Astrocyte of the cerebellum (primary cell): ENCODE data around the gene NCOA5.
A peak's percentile ranks its signal among the peaks of the same experiment; 100 is the strongest.

ENCODE experiments used
- DNase-seq: peaks from one replicate; pipeline ENCODE4 v3.0.0-alpha.2; 2011; ENCODE audit warnings: low read depth
- H3K4me3 ChIP-seq: 2 replicates; pipeline ENCODE4 v1.5.1; 2011; ENCODE audit warnings: mild to moderate bottlenecking, low read depth, low read length, moderate library complexity
- CTCF ChIP-seq: IDR thresholded peaks from 2 replicates; pipeline ENCODE4 v1.5.1; 2012; ENCODE audit warnings: low read length, low read depth, moderate library complexity, mild to moderate bottlenecking; ENCODE audit errors: missing control alignments
- in situ Hi-C: cut with HindIII; loops from 2 replicates; pipeline ENCODE4 v1.10.0; 2017; ENCODE audit warnings: low sequenced_read_pairs

NCOA5 gene

GRCh38 chr20:46119547-46119946 is 29.8 kb upstream of the NCOA5 start:
- no peak for DNase-seq
- no peak for TF ChIP-seq CTCF
- in situ Hi-C loops, result no loop called here
- no peak overlapping the region for H3K4me3 ChIP-seq

DNA sequence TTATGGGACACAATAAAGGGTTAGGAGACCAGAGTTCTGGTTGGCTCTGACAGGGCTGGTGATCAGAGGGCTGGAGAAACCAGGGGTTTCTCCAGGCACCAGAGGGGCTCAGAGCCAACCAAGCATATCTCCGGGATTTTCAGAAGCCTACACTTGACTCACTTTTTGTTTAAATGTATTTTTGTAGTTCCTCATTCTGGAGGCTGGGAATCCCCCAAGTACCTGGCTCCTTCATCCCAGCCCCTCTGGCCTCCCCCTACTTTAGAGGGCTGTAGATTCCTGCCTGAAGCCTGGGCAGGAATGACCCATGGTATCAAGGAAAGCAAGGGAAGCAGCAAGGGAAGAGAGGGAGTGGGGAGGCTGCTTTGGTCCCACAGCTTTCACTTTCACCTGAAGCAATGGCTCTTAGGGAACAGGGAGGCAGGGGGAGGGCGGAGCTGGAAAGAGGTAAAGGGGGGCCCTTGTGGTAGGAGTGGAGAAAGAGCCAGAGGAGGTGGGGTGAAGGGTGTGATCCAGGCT is 29.3 kb upstream of the NCOA5 start:
- H3K4me3 ChIP-seq, result peak overlapping the region; percentile 43
- no peak for DNase-seq
- in situ Hi-C loops, result no loop called here
- TF ChIP-seq CTCF, result no peak

DNA sequence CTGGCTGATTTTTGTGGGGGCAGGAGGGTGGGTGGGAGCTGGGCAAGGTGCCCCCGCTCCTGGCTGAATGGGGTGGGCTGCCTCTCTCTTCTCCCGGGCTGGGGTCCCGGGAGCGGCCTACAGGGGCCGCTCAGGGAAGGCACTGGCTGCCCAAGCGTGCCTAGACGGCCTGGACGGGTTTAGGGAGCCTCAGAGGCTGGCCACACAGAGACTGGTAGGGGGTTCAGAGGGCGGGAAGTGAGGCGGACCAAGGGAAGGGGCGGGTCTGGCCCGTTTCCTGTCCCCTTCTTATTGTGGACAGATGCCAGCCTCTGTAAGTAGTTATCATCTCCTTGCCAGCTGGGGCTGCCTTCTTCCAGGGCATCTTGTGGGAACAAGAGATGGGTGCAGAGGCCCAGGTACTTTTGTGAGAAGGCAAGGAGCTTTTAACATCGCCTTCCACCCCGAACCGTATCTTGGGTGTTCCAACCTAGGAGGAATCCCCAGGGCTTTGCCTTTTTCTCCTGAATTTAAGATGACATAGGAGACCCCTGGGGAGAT is 28.8 kb upstream of the NCOA5 start:
- in situ Hi-C loops, result no loop called here
- no peak for DNase-seq
- H3K4me3 ChIP-seq, result peak overlapping the region; percentile 43
- no peak for TF ChIP-seq CTCF

DNA sequence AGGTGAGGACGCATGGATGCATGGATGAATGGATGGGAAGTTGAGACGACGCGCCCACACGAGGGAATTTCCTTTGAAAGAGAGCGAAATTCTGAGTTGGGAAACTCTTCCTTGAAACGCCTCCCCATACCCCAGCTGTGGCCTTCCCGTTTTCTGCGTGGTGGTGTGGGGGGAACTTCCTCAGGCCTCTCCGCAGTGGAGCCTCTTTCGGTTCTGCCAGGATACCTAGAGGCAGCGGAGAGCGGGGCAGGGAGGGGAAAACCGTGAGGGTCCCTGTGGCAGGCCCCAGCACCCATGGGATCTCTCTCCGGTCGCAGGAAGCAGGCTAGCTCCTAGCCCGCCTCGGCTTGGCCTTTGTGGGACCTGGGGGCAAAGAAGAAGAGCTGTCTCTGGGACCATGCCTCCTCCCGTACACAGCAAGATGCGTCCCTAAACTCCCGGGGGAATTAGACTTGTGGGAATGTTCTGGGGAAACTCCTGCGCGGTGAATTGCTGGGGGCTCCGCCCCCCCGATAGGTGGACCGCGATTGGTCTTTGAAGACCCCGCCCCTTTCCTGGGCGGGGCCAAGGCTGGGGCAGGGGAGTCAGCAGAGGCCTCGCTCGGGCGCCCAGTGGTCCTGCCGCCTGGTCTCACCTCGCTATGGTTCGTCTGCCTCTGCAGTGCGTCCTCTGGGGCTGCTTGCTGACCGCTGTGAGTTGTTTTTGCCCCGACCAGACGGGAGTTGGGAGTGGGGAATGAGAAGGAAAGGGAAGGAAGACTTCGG is 28.1 kb upstream of the NCOA5 start, which contains the start of gene CD40:
CD40 (plus strand) TSS at position 611 of the 764 bp plus-strand sequence; CDS start at position 641, 30 bp downstream.
- DNase-seq, result peak; percentile 11
- TF ChIP-seq CTCF, result no peak
- peak within 1 kb of the TSS; percentile 43 for H3K4me3 ChIP-seq
- in situ Hi-C loops, result no loop called here

DNA sequence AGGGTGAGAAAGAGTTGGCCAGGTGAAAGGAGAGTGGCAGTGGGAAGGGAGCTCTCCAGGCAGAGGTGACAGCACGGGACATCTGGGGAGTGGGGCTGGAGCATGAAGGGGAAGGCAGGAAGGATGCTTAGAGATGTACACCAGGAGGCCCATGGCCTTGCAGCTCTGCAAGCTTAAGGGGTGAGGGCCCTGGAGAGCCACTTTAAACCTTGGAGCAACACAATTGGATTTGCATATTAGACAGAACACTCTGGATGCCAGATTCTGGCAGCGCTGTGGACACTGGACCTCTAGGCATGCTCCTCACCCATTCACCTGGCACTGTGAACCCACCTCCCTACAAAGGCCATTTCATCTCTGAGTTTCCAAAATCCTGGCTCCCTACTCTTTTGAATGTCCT is 24.7 kb upstream of the NCOA5 start:
- no peak overlapping the region for H3K4me3 ChIP-seq
- no peak for TF ChIP-seq CTCF
- no peak for DNase-seq
- in situ Hi-C loops, result no loop called here

DNA sequence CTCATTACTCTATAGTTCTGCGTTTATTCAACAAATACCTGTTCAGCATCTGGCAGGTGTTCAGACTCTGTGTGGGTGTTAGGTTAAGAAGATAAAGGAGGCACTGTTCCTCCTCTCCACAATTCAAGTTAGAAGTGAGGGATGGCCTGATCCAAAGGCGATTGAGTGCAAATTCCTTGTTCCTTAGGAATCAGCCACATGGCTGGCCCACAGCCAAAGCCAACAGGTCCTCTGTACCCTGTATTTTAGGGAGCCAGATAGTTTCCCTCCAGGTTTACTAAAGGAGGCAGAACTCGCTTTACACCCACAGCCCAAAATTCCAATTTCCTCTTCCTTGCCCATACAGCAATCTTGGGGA is 23.3 kb upstream of the NCOA5 start:
- H3K4me3 ChIP-seq, result no peak overlapping the region
- no peak for DNase-seq
- in situ Hi-C loops, result no loop called here
- no peak for TF ChIP-seq CTCF
